Peyer's patch (tissue), 4 donors: ENCODE data around the gene MIA2.

Experiments used
- POLR2A ChIP-seq, 2 donors: fragments of 450-650 bp; IDR thresholded peaks; one replicate each; pipeline ENCODE4 v1.5.1; 2017; ENCODE audit warnings: antibody characterized with exemption in 2 of 2, mild to moderate bottlenecking in 2 of 2, moderate library complexity in 2 of 2
- TF ChIP-seq, protein P1 (sequence below), 6 experiments: fragments of 450-650 bp in 4 of 6; fragments of 200-600 bp in 2 of 6; sonication (generic) in 1 of 6; IDR thresholded peaks; one replicate each; pipeline ENCODE4 v1.5.1; 2017 to 2019; ENCODE audit warnings: antibody characterized with exemption in 6 of 6, mild to moderate bottlenecking in 3 of 6, moderate library complexity in 1 of 6

DNA sequence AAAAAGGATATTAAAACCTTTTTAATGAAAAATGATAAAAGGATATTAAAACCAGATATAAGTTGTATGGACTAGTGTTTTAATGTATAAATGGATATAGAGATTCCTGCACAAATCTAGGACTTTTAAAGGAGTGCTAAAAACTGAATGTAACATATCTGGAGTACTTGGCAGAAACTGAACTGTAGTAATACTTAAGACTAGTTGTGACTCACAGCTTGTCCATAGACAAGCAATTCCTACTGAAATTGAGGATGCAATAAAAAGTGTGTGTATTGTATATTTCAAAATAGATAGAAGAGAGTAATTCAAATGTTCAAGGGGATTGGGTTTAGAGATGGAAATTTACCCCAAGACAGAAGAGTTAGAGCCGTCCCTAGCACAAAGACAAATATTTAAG is 138.9 kb downstream of the MIA2 start:
- TF ChIP-seq, protein P1, sequence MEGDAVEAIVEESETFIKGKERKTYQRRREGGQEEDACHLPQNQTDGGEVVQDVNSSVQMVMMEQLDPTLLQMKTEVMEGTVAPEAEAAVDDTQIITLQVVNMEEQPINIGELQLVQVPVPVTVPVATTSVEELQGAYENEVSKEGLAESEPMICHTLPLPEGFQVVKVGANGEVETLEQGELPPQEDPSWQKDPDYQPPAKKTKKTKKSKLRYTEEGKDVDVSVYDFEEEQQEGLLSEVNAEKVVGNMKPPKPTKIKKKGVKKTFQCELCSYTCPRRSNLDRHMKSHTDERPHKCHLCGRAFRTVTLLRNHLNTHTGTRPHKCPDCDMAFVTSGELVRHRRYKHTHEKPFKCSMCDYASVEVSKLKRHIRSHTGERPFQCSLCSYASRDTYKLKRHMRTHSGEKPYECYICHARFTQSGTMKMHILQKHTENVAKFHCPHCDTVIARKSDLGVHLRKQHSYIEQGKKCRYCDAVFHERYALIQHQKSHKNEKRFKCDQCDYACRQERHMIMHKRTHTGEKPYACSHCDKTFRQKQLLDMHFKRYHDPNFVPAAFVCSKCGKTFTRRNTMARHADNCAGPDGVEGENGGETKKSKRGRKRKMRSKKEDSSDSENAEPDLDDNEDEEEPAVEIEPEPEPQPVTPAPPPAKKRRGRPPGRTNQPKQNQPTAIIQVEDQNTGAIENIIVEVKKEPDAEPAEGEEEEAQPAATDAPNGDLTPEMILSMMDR (IDR thresholded peaks at IDR 0.05) = no peak
- no peak for TF ChIP-seq POLR2A (IDR thresholded peaks at IDR 0.05)
